ENCODE data around the gene CHRNA10.

DNA sequence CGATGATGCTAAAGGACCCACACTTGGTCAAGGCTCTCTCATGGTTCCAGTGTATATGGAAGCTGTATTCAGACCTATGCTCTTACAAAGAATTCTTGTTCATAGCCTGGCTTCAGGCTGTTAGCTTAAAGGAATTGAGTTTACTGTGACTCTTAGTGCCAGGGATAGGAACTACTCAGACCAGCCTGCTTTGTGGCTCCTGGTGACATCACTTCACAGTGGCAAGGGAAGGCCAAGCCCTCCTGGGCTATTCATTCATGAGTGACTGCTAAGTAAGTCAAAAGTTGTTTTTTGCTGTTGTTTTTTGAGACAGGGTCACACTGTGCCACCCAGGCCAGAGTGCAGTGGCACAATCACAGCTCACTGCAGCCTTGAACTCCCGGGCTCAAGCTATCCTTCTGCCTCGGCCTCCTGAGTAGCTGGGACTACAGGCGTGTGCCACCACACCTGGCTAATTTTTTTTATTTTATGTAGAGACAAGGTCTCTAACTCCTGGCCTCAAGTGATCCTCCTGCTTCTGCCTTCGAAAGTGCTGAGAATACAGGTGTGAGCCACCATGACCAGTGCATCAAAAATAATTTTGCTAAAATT lies 39.0 kb downstream of the CHRNA10 start:
- no peak for TF ChIP-seq EZH2phosphoT487 (IDR thresholded peaks at IDR 0.05; ENCODE audit: borderline replicate concordance, low read depth, low read length)
- TF ChIP-seq, protein P1, sequence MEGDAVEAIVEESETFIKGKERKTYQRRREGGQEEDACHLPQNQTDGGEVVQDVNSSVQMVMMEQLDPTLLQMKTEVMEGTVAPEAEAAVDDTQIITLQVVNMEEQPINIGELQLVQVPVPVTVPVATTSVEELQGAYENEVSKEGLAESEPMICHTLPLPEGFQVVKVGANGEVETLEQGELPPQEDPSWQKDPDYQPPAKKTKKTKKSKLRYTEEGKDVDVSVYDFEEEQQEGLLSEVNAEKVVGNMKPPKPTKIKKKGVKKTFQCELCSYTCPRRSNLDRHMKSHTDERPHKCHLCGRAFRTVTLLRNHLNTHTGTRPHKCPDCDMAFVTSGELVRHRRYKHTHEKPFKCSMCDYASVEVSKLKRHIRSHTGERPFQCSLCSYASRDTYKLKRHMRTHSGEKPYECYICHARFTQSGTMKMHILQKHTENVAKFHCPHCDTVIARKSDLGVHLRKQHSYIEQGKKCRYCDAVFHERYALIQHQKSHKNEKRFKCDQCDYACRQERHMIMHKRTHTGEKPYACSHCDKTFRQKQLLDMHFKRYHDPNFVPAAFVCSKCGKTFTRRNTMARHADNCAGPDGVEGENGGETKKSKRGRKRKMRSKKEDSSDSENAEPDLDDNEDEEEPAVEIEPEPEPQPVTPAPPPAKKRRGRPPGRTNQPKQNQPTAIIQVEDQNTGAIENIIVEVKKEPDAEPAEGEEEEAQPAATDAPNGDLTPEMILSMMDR (conservative IDR thresholded peaks at IDR 0.05; ENCODE audit: low read length): no peak

Measured in OCI-LY7 (cell line).